HEK293T (cell line): ENCODE data around the gene FGGY.
"Not testable (repeated sequence)": the region's sequence is repeated elsewhere in the genome, so short reads cannot be mapped to it uniquely, and the experiment has no call there.

Experiments
- ARNT ChIP-seq: fragments of 450-650 bp; IDR thresholded peaks from 2 replicates; pipeline ENCODE4 v1.6.1; 2017; ENCODE audit warnings: mild to moderate bottlenecking
- SP1 ChIP-seq: fragments of 450-650 bp; IDR thresholded peaks from 2 replicates; pipeline ENCODE4 v1.6.1; 2017
- SUZ12 ChIP-seq: fragments of 450-650 bp; IDR thresholded peaks from 2 replicates; pipeline ENCODE4 v1.6.1; 2016; ENCODE audit warnings: mild to moderate bottlenecking

DNA sequence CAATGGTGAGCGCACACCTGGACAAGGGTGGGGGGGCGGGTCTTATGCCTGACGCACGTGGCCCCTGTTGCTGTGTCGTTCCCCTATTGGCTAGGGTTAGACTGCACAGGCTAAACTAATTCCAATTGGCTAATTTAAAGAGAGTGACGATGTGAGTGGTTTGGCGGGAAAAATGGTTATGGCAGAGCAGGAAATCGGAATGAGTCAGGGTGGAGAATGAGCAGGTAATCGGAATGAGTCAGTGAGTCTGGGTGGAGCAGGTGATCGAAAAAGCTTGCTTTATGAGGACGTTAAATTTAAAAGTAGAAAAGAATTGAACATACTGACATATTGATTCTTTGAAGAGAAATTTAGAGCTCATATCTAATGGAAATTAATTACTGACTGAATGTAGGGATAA, 2.8 kb downstream of the FGGY start:
- not testable (repeated sequence) for TF ChIP-seq SUZ12, ARNT, SP1
